ENCODE data around the gene ARID2.

The ARID2 gene, protein sequence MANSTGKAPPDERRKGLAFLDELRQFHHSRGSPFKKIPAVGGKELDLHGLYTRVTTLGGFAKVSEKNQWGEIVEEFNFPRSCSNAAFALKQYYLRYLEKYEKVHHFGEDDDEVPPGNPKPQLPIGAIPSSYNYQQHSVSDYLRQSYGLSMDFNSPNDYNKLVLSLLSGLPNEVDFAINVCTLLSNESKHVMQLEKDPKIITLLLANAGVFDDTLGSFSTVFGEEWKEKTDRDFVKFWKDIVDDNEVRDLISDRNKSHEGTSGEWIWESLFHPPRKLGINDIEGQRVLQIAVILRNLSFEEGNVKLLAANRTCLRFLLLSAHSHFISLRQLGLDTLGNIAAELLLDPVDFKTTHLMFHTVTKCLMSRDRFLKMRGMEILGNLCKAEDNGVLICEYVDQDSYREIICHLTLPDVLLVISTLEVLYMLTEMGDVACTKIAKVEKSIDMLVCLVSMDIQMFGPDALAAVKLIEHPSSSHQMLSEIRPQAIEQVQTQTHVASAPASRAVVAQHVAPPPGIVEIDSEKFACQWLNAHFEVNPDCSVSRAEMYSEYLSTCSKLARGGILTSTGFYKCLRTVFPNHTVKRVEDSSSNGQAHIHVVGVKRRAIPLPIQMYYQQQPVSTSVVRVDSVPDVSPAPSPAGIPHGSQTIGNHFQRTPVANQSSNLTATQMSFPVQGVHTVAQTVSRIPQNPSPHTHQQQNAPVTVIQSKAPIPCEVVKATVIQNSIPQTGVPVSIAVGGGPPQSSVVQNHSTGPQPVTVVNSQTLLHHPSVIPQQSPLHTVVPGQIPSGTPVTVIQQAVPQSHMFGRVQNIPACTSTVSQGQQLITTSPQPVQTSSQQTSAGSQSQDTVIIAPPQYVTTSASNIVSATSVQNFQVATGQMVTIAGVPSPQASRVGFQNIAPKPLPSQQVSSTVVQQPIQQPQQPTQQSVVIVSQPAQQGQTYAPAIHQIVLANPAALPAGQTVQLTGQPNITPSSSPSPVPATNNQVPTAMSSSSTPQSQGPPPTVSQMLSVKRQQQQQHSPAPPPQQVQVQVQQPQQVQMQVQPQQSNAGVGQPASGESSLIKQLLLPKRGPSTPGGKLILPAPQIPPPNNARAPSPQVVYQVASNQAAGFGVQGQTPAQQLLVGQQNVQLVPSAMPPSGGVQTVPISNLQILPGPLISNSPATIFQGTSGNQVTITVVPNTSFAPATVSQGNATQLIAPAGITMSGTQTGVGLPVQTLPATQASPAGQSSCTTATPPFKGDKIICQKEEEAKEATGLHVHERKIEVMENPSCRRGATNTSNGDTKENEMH (N-terminal part only)

DNA sequence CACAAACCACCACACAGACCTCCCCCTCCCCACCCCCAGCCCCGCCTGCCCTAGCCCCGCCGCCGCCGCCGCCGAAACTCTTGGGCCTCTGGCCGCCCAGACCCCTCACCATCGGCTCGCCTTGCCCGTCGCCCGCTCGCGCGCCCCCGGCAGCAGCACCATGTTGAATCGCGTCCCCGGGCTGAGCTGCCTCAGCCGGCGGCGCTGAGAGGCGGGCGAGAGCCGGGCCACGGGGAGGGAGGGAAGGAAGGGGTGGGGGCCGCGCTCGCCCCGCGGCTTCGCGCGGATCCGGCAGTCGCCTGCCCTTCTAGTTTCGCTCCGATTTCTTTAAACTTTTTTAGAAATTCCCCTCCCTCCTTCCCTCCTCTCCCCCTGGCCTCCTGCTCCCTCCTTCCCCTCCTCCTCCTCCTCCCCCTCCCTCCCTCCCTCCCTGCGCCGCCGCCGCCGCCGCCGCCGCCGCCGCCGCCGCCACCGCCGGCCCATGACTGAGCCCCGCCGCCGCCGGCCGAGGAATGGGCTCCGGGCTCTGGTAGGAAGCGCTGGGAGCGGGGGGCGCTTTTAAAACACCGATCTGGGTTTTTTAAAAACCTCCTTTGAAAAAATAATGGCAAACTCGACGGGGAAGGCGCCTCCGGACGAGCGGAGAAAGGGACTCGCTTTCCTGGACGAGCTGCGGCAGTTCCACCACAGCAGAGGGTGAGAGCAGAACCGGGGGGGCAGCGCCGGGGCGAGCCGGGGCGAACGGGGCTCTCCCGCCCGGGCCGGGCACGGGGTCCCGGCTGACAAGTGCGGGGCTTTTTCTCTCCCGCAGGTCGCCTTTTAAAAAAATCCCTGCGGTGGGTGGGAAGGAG lies at the start of gene ARID2:
Gene ARID2 (plus strand): TSS at position 474 of the 851 bp plus-strand sequence. CDS start 131 bp downstream, at position 605.
- DNase-seq (ENCODE audit: low spot score) = peak; percentile 59

DNA sequence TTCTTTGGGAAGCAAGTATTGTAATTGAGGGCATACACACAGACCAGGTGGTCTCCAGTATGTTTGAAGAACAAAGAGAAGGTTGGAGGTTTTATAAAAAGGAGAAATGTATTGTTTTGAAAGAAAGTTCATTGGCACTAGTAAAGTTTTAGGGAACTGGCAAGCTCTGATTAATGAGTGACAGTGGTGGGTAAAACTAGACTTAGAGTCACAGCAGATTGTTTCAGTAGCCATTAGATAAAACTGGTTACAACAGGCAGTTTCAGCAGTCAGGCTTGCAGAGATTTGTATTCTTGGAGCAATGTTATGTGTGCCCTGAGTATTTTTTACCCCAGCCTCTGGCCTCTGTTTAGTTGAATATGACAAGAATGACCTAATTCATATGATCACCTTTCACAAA lies 49.1 kb upstream of the ARID2 start:
- no peak for DNase-seq (ENCODE audit: low spot score)

DNA sequence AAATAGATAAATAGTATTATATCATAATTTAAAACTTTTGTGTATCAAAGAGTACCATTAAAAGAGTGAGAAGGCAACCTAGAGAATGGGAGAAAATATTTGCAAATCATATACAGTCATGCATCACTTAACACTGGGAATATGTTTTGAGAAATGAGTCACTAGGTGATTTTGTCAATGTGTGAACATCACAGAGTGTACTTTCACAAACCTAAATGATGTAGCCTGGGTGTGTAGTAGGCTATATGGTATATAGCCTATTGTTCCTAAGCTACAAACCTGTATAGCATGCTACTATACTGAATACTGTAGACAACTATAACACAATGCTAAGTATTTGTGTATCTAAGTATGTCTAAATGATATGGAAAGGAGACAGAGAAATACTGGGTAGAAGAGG lies 48.0 kb upstream of the ARID2 start:
- DNase-seq (ENCODE audit: low spot score) = no peak

DNA sequence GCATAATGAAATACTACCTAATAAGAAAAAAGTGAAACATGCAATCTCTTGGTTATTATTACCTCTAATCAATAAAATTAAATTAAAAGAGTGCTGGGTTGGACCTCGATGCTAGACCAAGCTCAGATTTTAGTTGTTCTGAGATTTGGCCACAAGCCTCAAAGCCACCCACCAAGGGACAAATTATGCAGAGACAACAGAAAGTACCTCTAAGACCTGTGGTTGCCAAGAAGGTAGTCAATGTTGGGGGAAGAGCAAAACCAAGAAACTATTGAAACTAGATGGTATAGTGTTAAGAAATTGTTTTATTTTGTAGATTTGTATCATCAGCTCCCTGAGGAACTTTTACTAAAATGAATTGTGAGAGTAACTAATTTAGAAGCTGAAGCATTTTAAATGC lies 43.8 kb upstream of the ARID2 start:
- no peak for DNase-seq (ENCODE audit: low spot score)

DNA sequence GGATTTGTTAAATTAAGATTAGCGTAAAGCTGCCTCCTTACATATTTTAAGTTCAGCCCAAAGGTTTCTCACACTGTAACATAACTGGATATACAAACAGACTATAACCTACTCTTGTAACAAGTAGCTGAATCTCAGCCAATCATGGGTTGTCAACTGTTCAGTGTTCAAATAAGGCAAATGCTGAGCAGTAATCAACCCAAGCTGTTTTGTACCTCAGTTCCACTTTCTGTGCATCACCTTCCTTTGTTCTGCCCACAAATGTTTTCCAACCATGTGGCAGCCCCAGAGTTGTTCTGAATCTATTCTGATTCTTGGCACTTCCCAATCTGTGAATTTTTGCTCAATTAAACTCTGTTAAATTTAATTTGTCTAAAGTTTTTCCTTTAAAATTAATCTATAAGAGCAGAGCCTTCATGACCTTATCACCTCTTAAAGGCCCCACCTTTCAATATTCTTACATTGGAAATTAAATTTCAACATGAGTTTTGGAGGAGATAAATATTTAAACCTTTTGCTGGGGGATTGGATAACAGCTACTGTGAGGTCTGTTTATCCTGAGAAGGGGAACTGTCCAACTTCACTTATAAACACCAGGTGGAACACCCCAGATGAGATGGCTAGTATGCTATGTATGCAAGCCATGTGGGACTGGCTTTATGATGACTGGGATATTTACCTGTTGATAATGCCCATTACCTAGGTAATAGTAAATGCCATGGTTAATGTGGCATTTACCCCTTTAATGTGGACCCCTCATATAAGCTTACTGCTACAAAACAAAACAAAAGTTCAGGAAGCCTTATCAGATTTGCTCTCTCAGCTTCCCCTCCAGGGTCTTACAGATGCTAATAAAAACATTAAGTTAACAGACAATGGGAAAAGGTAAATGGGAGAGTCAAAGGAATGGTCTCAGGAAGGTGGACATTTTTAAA lies 42.2 kb upstream of the ARID2 start:
- DNase-seq (ENCODE audit: low spot score) = no peak

DNA sequence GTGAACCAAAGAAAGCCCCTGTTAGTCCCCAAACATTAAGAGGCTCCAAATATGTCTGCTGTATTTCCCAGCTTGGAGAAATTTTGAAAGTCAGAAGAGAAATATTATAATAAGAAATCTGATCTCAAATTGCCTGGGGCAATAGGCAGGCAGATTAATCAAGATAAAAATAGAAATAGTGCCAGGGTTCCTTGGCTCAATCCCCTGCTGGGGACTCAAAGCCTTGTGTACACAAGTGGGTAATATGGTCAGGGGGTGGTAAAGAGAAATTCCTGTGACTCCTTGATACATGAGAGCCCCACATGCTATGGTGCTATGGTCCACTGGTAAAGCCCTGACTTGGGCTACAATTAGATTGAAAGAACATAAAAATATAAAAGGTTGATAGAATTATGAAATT lies 41.3 kb upstream of the ARID2 start:
- no peak for DNase-seq (ENCODE audit: low spot score)

DNA sequence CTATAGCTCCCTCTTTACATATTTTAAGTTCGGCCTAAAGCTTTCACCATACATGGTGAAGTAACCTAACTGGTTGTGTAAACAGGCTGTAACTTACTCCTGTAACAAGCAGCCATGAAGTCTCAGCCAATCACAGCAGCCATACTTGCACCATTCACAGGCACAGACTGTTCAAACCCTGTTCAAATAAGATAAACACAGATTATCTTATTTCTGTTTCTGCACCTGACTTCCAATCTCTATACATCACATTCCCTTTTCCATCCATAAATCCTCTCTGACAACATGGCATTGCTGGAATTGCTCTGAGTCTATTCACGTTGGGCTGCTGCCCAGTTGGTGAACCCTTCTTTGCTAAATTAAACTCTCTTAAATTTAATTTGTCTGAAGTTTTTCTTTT lies 34.5 kb upstream of the ARID2 start:
- DNase-seq (ENCODE audit: low spot score) = no peak

DNA sequence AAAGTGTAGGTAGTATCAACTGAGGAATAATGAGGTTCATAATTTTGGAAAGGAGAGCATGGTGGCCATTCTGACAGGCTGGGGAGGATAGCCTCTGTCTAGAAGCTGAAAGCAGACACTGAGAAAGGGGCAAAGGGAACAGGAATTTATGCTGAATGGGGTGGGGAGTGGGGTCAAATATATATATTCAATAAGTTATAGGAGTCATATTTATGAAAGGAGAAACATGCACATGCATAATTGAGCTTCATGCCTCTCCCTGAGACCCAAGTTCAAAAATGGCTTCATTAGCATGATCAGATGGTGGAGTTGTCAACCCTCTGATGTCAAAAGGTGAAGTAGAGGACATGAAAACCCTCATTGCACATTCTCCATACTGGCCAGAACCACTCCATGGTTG lies 33.9 kb upstream of the ARID2 start:
- no peak for DNase-seq (ENCODE audit: low spot score)

DNA sequence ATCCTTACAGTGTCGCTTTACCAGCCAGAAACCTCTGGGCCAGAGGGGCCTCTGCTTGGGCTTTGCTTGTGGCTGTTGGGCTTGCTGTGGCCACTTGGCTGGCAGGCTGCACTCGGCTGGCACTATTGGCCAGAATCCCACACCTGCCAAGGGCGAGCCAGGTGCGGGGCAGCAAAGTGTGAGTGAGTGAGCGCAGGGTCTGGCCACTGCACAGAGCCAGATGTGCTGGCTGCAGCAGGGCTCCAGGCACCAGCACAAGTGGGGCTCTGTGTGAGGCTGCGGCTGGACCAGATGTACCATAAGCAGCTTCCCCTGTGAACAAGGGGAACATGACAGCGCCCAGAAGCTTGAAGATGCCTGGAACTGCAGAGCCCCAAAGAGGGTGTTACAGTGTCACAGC lies 33.5 kb upstream of the ARID2 start:
- DNase-seq (ENCODE audit: low spot score) = no peak

DNA sequence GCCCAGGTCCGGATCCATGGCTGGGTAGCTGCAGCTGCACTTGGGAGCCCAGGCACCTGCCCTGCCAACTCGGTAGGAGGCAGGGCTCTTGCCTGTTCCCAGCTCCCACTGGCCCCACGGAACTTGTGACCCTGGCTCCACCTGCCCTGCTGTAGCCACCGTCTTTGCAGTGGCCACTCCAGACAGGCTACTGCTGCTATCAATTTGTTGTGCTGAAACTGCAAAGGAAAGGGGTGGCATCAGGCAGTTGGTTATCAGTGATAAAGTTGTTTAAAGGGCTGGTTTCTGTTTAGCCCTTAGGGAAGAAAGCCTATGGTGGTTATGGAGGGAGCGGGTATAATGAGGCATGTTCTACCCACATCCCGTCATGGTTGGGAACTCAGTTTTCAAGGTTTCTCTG lies 32.1 kb upstream of the ARID2 start:
- no peak for DNase-seq (ENCODE audit: low spot score)

DNA sequence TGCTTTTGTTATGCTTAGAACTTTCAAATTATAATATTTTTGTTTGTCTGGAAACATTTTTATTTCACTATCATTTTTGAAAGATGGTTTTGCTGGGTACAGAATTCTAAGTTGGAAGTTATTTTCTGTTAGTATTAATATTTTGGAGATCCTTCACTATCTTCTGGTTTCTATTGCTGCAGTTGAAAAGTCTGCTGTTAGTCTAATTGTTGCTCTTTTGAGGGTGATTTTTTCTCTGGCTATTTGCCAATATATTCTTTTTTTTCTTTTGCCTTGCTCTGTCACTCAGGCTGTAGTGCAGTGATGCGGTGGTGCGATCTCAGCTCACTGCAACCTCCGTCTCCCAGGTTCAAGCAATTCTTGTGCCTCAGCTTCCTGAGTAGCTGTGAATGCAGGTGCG lies 28.2 kb upstream of the ARID2 start:
- no peak for DNase-seq (ENCODE audit: low spot score)

DNA sequence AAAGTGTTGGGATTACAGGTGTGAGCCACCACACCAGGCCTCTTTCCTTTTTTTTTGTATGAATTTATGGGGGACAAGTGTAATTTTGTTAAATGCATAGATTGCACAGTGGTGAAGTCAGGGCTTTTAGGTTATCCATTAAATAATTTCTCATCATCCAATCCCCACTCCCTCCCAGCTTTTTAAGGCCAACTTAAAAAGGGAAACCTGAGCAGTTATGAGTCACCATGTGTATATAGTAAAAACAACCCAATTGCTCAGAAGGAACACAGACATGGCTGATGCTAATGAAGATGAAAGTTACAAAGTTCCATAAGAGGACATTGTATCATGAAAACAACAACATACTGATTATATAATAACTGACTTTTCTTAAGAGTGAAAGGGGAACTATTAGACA lies 25.6 kb upstream of the ARID2 start:
- peak; percentile 25 for DNase-seq (ENCODE audit: low spot score)

DNA sequence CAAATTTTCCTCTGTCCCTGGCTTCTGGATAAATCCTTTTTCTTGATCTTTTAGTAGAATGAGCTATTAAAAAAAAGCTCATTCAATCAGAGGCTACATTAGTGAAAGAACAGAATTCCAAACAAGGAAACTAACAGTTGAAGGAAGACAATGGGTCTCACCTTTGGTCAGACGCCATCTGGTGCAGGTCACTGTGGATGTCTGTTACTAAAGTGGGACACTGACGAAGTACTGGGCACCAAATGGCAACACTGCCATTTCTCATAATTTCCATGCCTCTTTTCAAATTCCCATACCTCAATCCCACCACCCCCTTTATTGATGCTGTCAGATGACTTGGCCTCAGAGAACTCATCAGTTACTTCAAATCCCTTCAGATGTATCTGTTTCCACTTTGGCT lies 24.5 kb upstream of the ARID2 start:
- DNase-seq (ENCODE audit: low spot score) = no peak

DNA sequence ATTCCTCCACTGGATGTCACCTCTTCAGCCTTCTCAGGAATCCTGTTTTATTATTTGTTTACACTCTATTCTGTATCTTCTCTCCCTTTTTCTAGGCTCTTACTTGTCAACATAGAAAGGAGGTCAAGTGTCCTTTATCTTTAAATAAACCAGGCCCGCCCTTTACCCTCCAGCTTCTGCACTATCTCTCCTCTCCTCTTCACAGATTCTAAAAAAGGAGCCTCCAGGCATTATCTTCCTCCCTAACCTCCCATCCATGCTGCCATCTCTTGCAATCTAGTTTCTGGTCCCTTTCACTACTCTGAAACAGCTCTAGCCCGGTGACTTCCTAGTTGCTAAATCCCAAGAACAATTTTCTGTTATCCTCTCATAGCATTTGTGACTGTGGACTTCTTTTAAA lies 24.1 kb upstream of the ARID2 start:
- no peak for DNase-seq (ENCODE audit: low spot score)

DNA sequence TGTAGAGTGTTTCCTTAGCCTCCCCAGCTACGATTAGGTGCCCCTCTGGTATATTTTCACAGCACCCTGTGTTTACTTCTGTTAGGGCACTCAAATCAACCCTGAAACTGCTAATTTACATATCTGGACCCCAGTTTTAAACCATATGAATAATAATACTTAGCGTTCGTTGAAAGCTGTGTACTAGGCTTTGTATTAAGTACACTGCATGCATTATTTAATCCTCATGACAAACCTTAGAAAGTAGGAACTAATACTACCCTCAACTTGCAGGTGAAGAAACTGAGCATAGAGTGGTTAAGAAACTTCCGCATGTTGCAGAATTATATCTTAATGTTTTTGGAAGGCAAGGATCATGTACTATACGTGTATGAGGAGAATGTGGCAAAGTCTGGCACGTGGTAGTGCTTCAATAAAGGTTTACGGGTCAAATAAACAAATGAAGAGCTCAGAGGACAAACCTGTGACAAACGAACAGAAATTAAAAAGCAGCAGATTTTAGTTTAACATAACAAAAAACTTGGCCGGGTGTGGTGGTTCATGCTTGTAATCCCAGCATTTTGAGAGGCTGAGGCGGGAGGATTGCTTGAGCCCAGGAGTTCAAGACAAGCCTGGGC lies 22.2 kb upstream of the ARID2 start:
- DNase-seq (ENCODE audit: low spot score) = no peak

DNA sequence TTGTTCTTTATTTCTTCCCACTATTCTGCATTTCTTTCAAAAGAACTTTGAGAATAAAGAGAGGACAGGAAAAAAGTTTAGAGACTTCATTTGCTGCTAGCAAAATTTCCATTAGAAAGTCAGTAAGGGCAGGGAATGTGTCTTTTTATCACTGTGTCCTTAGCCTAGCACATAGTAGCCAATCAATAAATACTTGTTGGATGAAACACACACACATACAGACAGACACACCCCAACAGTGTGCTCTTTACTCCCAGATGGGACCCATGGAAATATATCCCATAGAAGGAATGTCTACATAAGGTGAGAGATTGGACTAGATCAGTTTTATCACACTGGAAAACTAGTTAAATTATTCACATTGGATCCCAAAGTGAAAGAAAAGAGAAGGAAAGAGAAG lies 21.1 kb upstream of the ARID2 start:
- no peak for DNase-seq (ENCODE audit: low spot score)

DNA sequence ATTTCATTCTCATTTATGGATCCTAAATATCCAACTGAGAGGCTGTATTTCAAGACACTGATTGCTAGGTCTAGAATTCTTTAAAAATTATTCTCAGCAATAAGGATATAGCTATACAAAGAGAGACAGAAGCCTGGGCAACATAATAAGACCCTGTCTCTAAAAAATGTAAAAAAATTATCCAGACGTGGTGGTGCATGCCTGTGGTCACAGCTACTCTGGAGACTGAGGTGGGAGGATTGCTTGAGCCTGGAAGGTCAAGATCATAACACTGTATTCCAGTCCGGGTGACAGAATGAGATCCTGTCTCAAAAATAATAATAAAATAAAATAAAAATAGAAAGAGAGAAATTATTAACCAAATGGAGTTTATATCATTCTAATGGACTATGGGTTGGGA lies 20.6 kb upstream of the ARID2 start:
- DNase-seq (ENCODE audit: low spot score) = no peak

DNA sequence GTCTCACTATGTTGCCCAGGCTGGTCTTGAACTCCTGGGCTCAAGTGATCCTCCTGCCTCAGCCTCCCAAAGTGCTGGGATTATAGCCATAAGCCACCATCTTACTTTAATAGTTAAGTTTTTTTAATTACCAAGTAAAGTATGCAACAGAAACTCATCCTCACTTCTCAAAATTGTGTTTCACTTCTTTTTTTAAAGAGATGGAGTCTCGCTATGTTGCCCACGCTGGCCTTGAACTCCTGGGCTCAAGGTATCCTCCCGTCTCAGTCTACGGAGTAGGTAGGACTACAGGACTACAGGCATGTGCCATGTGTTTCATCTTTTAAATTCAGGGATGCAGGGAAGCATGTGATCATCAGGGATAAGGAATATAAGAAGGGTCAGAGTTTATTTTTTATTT lies 17.2 kb upstream of the ARID2 start:
- no peak for DNase-seq (ENCODE audit: low spot score)

DNA sequence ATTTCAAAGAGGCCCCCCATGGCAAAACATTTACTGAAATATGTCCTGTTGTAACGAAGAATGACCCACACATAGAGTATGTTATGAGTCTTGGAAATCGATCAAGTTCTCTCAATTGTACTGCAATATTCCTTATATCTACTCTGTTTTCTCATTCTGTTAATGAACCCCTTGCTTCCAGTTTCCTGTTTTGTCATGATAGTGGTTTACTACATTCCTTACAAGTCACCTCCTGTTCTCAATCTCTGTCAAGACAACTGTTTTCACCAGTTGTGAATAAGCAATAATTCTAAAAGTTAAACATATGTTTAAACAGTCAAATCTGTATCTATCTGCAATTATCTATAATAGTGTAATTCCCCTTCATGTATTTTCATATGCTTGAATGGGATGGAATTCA lies 16.4 kb upstream of the ARID2 start:
- no peak for DNase-seq (ENCODE audit: low spot score)

DNA sequence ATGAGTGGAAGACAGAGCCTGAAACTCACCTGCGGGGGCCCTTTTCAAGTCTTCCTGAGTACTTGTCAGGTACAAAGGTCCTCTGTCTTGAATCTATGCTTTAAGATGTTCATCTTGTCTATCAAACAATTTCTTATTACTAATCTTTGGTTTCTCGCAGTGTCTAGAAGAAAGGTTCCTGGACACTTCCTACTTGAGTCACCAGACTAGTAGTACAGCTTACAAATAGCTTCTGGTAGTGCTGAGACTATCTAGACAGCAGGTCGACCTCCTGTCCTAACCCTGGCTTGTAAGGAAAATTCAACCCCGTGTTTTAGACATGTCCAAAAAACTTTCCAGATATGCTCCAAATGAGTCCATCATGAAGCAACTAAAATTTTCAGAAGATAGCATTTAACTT lies 11.2 kb upstream of the ARID2 start:
- no peak for DNase-seq (ENCODE audit: low spot score)

All from AG08396 (cell line).